Peyer's patch (tissue), 4 donors: ENCODE results near the gene MSANTD1. TPM values are rescaled to one million over a fixed set of nuclear protein-coding genes. Genes with fewer than 3 reads are reported as not detected.

Experiments used
- DNase-seq, 3 donors: peaks; one replicate each; pipeline ENCODE4 v3.0.0-alpha.2; 2017 to 2019
- H3K27ac ChIP-seq, 4 donors: fragments of 200-600 bp; sonication (generic); one replicate each; pipeline ENCODE4 v1.5.1; 2016 to 2019
- H3K27me3 ChIP-seq, 2 donors: fragments of 200-600 bp; sonication (generic); one replicate each; pipeline ENCODE4 v1.5.1; 2019
- H3K36me3 ChIP-seq, 3 donors: fragments of 200-600 bp; sonication (generic); one replicate each; pipeline ENCODE4 v1.5.1; 2016 to 2019
- H3K4me1 ChIP-seq, 4 donors: fragments of 200-600 bp; sonication (generic); one replicate each; pipeline ENCODE4 v1.5.1; 2016 to 2019
- H3K4me3 ChIP-seq, 4 donors: fragments of 200-600 bp; sonication (generic); 1 replicate in 3 of 4; 2 replicates in 1 of 4; pipeline ENCODE4 v1.5.1; 2016 to 2019; ENCODE audit warnings: mild to moderate bottlenecking in 1 of 4
- H3K9me3 ChIP-seq, 4 donors: fragments of 200-600 bp; sonication (generic); one replicate each; pipeline ENCODE4 v1.5.1; 2016 to 2019; ENCODE audit warnings: mild to moderate bottlenecking in 1 of 4
- POLR2A ChIP-seq, 2 donors: fragments of 450-650 bp; IDR thresholded peaks; one replicate each; pipeline ENCODE4 v1.5.1; 2017; ENCODE audit warnings: antibody characterized with exemption in 2 of 2, mild to moderate bottlenecking in 2 of 2, moderate library complexity in 2 of 2
- total RNA-seq, 4 donors: library from RNA; depleted of rRNA; stranded (reverse); fragments of >200 nt; gene quantifications; one replicate each; pipeline ENCODE4 v1.1.0, GENCODE V29; 2016
- TF ChIP-seq, protein P1 (sequence below), 6 experiments: fragments of 450-650 bp in 4 of 6; fragments of 200-600 bp in 2 of 6; sonication (generic) in 1 of 6; IDR thresholded peaks; one replicate each; pipeline ENCODE4 v1.5.1; 2017 to 2019; ENCODE audit warnings: antibody characterized with exemption in 6 of 6, mild to moderate bottlenecking in 3 of 6, moderate library complexity in 1 of 6

MSANTD1 gene
- total RNA-seq, 4 donors from 2014 or later: 0.35 to 2.5 (median 1.5) TPM

GRCh38 chr4:3247399-3248177 lies 1.4 kb upstream of the MSANTD1 start:
- no peaks in the 10 kb centered on the region for H3K27me3 ChIP-seq
- no peak overlapping the region for H3K27ac ChIP-seq
- H3K4me1 ChIP-seq: no peaks in the 10 kb centered on the region
- DNase-seq: no peak
- H3K9me3 ChIP-seq: no peaks in the 10 kb centered on the region
- no peaks in the 10 kb centered on the region for H3K36me3 ChIP-seq
- TF ChIP-seq, protein P1, sequence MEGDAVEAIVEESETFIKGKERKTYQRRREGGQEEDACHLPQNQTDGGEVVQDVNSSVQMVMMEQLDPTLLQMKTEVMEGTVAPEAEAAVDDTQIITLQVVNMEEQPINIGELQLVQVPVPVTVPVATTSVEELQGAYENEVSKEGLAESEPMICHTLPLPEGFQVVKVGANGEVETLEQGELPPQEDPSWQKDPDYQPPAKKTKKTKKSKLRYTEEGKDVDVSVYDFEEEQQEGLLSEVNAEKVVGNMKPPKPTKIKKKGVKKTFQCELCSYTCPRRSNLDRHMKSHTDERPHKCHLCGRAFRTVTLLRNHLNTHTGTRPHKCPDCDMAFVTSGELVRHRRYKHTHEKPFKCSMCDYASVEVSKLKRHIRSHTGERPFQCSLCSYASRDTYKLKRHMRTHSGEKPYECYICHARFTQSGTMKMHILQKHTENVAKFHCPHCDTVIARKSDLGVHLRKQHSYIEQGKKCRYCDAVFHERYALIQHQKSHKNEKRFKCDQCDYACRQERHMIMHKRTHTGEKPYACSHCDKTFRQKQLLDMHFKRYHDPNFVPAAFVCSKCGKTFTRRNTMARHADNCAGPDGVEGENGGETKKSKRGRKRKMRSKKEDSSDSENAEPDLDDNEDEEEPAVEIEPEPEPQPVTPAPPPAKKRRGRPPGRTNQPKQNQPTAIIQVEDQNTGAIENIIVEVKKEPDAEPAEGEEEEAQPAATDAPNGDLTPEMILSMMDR (IDR thresholded peaks at IDR 0.05): no peak
- TF ChIP-seq POLR2A (IDR thresholded peaks at IDR 0.05): no peak
- no peak overlapping the region for H3K4me3 ChIP-seq

DNA sequence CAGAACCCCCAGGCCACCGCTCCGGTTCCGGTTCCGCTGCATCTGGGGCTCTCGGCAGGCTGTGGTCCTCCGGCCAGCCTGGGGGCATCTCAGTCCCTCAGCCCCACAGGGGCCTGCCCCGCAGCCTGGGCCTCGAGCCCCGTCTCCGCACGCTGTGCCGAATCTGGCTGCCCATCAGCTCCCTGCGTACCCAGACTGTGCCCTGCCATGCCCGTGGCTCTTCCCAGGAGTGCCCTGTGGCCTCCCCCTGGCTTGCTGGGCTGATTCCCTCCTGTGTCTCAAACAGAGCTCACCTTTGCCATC lies 830 bp upstream of the MSANTD1 start:
- Histone ChIP-seq H3K9me3 (no peaks in the 10 kb centered on the region), H3K4me3 (no peak overlapping the region), H3K4me1 (no peaks in the 10 kb centered on the region), H3K36me3 (no peaks in the 10 kb centered on the region), H3K27ac (no peak overlapping the region), H3K27me3 (no peaks in the 10 kb centered on the region)
- TF ChIP-seq, protein P1 (IDR thresholded peaks at IDR 0.05): no peak
- no peak for TF ChIP-seq POLR2A (IDR thresholded peaks at IDR 0.05)
- no peak for DNase-seq

GRCh38 chr4:3249711-3250437 lies 915 bp downstream of the MSANTD1 start:
- no peaks in the 10 kb centered on the region for H3K27me3 ChIP-seq
- H3K4me1 ChIP-seq: no peaks in the 10 kb centered on the region
- no peak overlapping the region for H3K4me3 ChIP-seq
- no peak for TF ChIP-seq POLR2A (IDR thresholded peaks at IDR 0.05)
- TF ChIP-seq, protein P1 (IDR thresholded peaks at IDR 0.05): no peak
- no peaks in the 10 kb centered on the region for H3K9me3 ChIP-seq
- no peak for DNase-seq
- H3K27ac ChIP-seq: no peak overlapping the region
- no peaks in the 10 kb centered on the region for H3K36me3 ChIP-seq

GRCh38 chr4:3250438-3250955 lies 1.5 kb downstream of the MSANTD1 start:
- Histone ChIP-seq H3K27me3 (no peaks in the 10 kb centered on the region), H3K9me3 (no peaks in the 10 kb centered on the region), H3K4me1 (no peaks in the 10 kb centered on the region), H3K36me3 (no peaks in the 10 kb centered on the region), H3K4me3 (no peak overlapping the region), H3K27ac (no peak overlapping the region)
- no peak for DNase-seq
- TF ChIP-seq, protein P1 (IDR thresholded peaks at IDR 0.05): no peak
- no peak for TF ChIP-seq POLR2A (IDR thresholded peaks at IDR 0.05)

DNA sequence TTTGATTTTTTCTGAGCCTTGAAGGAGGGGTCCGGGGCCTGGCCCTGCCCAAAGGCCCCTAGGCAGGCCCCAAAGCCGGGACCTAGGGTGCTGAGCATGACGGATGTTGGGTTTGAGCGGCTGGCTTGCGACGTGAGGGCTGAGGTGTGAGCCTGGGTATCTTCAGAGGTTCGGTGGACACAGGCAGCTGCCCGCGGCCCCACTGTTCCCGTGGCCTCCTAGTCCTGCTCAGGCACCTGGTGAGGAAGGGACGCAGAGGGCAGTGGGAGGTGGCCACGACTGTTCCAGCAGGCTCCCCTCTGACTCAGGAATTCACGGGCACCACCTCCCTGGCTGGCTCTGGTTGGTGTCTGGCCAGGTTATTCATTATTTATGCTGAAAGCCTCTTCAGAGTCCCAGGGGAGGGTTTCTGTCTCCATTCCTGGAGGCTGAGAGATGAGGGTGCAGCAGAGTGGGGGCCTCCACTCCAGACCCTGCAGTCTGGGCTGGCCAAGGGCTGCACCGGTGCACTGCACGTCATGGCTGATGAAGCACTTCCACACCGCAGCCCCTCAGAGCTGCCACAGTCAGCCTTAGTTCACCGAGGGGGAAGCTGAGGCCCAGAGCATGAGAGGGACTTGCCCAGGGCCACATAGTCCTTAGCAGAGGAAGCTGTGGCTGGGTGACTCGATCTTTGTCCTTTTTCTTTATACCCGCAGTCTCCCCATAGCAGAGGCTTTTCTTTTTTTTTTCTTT lies 2.2 kb downstream of the MSANTD1 start:
- DNase-seq: peak in 1 of 3 donors; percentile 16
- no peak overlapping the region for H3K4me3 ChIP-seq
- no peaks in the 10 kb centered on the region for H3K36me3 ChIP-seq
- no peak overlapping the region for H3K27ac ChIP-seq
- H3K27me3 ChIP-seq: no peaks in the 10 kb centered on the region
- TF ChIP-seq POLR2A (IDR thresholded peaks at IDR 0.05): no peak
- TF ChIP-seq, protein P1 (IDR thresholded peaks at IDR 0.05): no peak
- no peaks in the 10 kb centered on the region for H3K4me1 ChIP-seq
- no peaks in the 10 kb centered on the region for H3K9me3 ChIP-seq
